ENCODE measurements around the gene KLK2.

Gene KLK2

GRCh38 chr19:50851620-50852019 is 21.6 kb upstream of the KLK2 start:
- DNase-seq: no peak

- DNase-seq: no peak
These were observed 18.4 kb upstream of the KLK2 start, which contains the start of gene KLK3 for GRCh38 chr19:50854636-50855410. Gene KLK3 (plus strand): TSS chr19:50854915. CDS start chr19:50854956, 41 bp downstream.

GRCh38 chr19:50857366-50857765 is 15.9 kb upstream of the KLK2 start:
- DNase-seq: no peak

GRCh38 chr19:50858886-50859285 is 14.4 kb upstream of the KLK2 start:
- DNase-seq: no peak

- DNase-seq: no peak
These were observed 13.4 kb upstream of the KLK2 start for GRCh38 chr19:50859849-50860248.

- no peak for DNase-seq
These were observed 12.2 kb upstream of the KLK2 start for GRCh38 chr19:50861010-50861409.

GRCh38 chr19:50861496-50862286 is 11.5 kb upstream of the KLK2 start:
- no peak for DNase-seq

GRCh38 chr19:50869479-50869878 is 3.8 kb upstream of the KLK2 start:
- no peak for DNase-seq

GRCh38 chr19:50870417-50871089 is 2.7 kb upstream of the KLK2 start:
- DNase-seq: no peak

GRCh38 chr19:50874211-50874610 is 972 bp downstream of the KLK2 start:
- no peak for DNase-seq

GRCh38 chr19:50875795-50876422 is 2.7 kb downstream of the KLK2 start:
- no peak for DNase-seq

- no peak for DNase-seq
These were observed 3.2 kb downstream of the KLK2 start for GRCh38 chr19:50876456-50876855.

GRCh38 chr19:50877338-50877737 is 4.1 kb downstream of the KLK2 start:
- DNase-seq: no peak

GRCh38 chr19:50878851-50879250 is 5.6 kb downstream of the KLK2 start:
- DNase-seq: no peak

- no peak for DNase-seq
These were observed 7.0 kb downstream of the KLK2 start for GRCh38 chr19:50880241-50880640.

GRCh38 chr19:50882188-50882587 is 8.9 kb downstream of the KLK2 start:
- DNase-seq: no peak

- DNase-seq: no peak
These were observed 16.4 kb downstream of the KLK2 start for GRCh38 chr19:50889638-50890037.

GRCh38 chr19:50890422-50891252 is 17.4 kb downstream of the KLK2 start:
- no peak for DNase-seq

GRCh38 chr19:50891253-50891625 is 18.0 kb downstream of the KLK2 start:
- no peak for DNase-seq

GRCh38 chr19:50893047-50893736 is 20.0 kb downstream of the KLK2 start:
- DNase-seq: no peak

GRCh38 chr19:50894478-50895356 is 21.5 kb downstream of the KLK2 start:
- DNase-seq: no peak

Data from GF-D8 (cell line).